ENCODE results near the gene POLR2E. TPM values are rescaled to one million over a fixed set of nuclear protein-coding genes. Genes with fewer than 3 reads are reported as not detected.

Gene POLR2E
- total RNA-seq, 4 donors from 2014 or later, result 81.6 to 136 (median 121) TPM

DNA sequence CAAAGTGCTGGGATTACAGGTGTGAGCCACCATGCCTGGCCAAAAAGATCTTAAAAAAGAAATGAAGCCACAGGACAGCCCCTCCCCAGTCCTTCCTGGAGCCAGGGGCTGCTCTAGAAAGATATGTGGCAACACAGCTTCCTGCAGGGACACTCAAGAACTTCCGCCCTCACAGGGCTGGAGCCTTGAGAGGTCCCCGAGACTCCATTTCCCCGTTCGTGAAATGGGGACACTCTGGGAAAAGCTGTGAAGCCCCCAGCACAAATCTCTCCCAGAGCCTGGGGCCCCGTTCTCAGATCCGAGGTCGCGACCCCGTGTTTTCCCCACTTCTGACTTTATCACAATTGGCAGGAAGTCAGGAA, 6.1 kb upstream of the POLR2E start:
- 13 to 17% methylated on average over 7 to 9 of the region's 9 CpGs for WGBS, 2 donors
- H3K4me3 ChIP-seq, result peak overlapping the region in 1 of 4 donors; percentile 0
- H3K27me3 ChIP-seq, result no peaks in the 10 kb centered on the region
- H3K27ac ChIP-seq, result peak overlapping the region; percentile 91 to 99 (median 94)
- peaks cover 0 to 77% (median 64%) of the 10 kb centered on the region in 4 donors for H3K4me1 ChIP-seq
- peak in 1 of 2 donors; percentile 48 for DNase-seq (ENCODE audit: low spot score in 2 of 2)
- TF ChIP-seq EP300 (IDR thresholded peaks at IDR 0.05), result no peak
- TF ChIP-seq, protein P1, sequence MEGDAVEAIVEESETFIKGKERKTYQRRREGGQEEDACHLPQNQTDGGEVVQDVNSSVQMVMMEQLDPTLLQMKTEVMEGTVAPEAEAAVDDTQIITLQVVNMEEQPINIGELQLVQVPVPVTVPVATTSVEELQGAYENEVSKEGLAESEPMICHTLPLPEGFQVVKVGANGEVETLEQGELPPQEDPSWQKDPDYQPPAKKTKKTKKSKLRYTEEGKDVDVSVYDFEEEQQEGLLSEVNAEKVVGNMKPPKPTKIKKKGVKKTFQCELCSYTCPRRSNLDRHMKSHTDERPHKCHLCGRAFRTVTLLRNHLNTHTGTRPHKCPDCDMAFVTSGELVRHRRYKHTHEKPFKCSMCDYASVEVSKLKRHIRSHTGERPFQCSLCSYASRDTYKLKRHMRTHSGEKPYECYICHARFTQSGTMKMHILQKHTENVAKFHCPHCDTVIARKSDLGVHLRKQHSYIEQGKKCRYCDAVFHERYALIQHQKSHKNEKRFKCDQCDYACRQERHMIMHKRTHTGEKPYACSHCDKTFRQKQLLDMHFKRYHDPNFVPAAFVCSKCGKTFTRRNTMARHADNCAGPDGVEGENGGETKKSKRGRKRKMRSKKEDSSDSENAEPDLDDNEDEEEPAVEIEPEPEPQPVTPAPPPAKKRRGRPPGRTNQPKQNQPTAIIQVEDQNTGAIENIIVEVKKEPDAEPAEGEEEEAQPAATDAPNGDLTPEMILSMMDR (IDR thresholded peaks at IDR 0.05), result no peak
- TF ChIP-seq POLR2A (IDR thresholded peaks at IDR 0.05), result no peak
- no peaks in the 10 kb centered on the region for H3K9me3 ChIP-seq
- H3K36me3 ChIP-seq, result peaks cover 0 to 6% (median 1%) of the 10 kb centered on the region in 3 donors

DNA sequence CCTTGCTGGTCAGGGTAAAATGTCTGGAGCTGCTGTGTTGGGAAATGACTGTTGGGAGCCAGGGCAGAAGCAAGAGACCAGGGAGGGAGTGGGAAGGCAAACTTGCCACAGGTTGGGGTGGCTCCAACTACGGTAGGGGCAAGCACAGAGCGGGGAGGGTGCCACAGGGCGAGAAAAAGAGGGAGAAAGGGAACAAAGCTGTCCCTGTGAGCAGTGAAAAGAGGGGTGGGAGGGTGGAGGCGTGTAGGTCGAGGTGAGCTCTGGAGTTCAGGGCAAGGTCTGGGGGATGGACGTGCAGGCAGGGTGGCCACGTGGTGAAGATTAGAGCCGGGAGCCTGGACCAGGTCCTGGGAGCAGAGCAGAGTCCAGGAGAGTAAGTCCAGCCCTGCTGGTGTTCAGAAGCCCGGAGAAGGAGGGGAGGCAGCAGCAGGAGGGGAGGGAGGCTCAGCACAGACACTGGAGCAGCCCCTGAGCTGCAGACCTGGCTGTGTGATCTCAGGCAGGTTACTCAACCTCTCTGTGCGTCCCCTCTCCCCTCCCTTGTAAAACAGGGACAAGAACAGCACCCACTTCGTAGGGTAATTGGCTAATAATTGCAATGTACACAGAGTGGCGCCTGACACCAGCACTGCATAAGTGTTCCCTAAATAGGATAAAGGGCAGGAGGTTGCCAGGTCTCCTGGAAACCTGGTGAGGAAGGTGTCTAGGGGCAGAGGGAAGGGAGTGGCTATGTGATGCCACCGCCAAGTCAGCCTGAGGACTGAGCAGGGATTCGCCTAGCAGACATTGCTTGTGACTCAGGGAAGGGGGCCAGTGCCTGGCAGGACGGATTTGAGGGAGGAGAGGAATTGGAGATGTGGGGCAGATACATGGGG, 3.2 kb upstream of the POLR2E start:
- Histone ChIP-seq H3K27ac (peak overlapping the region; percentile 41 to 95 (median 78)), H3K4me1 (peaks cover 0 to 81% (median 64%) of the 10 kb centered on the region in 4 donors)

DNA sequence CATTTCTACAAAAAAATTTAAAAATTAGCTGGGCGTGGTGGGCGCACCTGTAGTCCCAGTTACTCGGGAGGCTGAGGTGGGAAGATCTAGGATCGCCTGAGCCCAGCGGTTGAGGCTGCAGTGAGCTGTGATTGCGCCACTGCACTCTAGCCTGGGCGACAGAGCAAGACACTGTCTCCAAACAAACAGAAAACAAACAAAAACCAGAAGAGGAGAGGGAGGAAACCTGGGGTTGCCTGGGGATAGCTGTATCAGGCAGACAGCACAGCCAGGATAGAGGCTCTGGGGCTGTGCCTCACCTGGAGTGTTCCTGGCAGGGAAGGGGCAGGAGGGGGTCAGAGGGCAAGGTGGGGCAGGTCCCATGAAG, 2.6 kb upstream of the POLR2E start:
- TF ChIP-seq, protein P1 (IDR thresholded peaks at IDR 0.05), result no peak
- TF ChIP-seq POLR2A (IDR thresholded peaks at IDR 0.05) (no peak), EP300 (IDR thresholded peaks at IDR 0.05) (no peak)
- 71 to 72% methylated on average over 7 of the region's 7 CpGs for WGBS, 2 donors
- peaks cover 0 to 11% (median 7%) of the 10 kb centered on the region in 3 donors for H3K36me3 ChIP-seq
- peak overlapping the region in 3 of 4 donors; percentile 64 to 95 (median 91) for H3K27ac ChIP-seq
- H3K9me3 ChIP-seq, result no peaks in the 10 kb centered on the region
- peaks cover 0 to 79% (median 62%) of the 10 kb centered on the region in 4 donors for H3K4me1 ChIP-seq
- H3K4me3 ChIP-seq, result no peak overlapping the region
- DNase-seq (ENCODE audit: low spot score in 2 of 2), result no peak
- no peaks in the 10 kb centered on the region for H3K27me3 ChIP-seq

More for the DNA sequence above, 3.2 kb upstream of the POLR2E start:
- H3K4me3 ChIP-seq, result no peak overlapping the region
- no peaks in the 10 kb centered on the region for H3K9me3 ChIP-seq
- WGBS, 2 donors, result 41 to 42% methylated on average over 14 to 15 of the region's 15 CpGs
- no peak for DNase-seq (ENCODE audit: low spot score in 2 of 2)
- H3K27me3 ChIP-seq, result no peaks in the 10 kb centered on the region
- H3K36me3 ChIP-seq, result peaks cover 0 to 4% (median 3%) of the 10 kb centered on the region in 3 donors
- TF ChIP-seq, protein P1 (IDR thresholded peaks at IDR 0.05), result no peak
- TF ChIP-seq POLR2A (IDR thresholded peaks at IDR 0.05) (no peak), EP300 (IDR thresholded peaks at IDR 0.05) (no peak)

DNA sequence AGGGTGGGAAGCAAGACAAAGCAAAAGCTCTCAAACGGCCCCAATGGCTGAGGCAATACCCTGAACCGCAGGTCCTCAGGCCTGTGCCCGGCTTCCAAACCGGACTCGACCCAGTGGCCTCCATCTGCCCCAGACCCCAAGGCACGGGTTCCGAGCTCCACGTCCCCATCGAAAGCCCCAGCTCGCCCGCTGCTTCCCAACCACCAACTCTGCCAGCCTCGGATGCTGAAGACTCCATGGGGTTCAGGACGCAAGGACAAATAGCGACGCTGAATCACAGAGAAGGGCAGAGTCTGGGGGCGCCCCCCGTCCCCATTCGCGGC, 559 bp downstream of the POLR2E start:
- no peaks in the 10 kb centered on the region for H3K27me3 ChIP-seq
- TF ChIP-seq EP300 (IDR thresholded peaks at IDR 0.05) (no peak), POLR2A (IDR thresholded peaks at IDR 0.05) (no peak)
- TF ChIP-seq, protein P1 (IDR thresholded peaks at IDR 0.05), result no peak
- peak overlapping the region; percentile 47 to 92 (median 80) for H3K27ac ChIP-seq
- H3K36me3 ChIP-seq, result peaks cover 0 to 37% (median 7%) of the 10 kb centered on the region in 3 donors
- WGBS, 2 donors, result 0 to 4% methylated on average over 5 to 15 of the region's 19 CpGs
- peak overlapping the region; percentile 85 to 100 (median 96) for H3K4me3 ChIP-seq
- H3K4me1 ChIP-seq, result peaks cover 0 to 66% (median 35%) of the 10 kb centered on the region in 4 donors
- no peak for DNase-seq (ENCODE audit: low spot score in 2 of 2)
- no peaks in the 10 kb centered on the region for H3K9me3 ChIP-seq
